Tibial nerve (tissue), 4 donors: ENCODE measurements around the gene INHBB. TPM values are rescaled to one million over a fixed set of nuclear protein-coding genes. Genes with fewer than 3 reads are reported as not detected.

Source experiments
- DNase-seq, 2 donors: peaks; one replicate each; pipeline ENCODE4 v3.0.0-alpha.2; 2019; ENCODE audit warnings: low spot score in 2 of 2
- H3K27ac ChIP-seq, 4 donors: fragments of 200-600 bp; sonication (generic) in 3 of 4; one replicate each; pipeline ENCODE4 v1.5.1; 2017 to 2019; ENCODE audit warnings: mild to moderate bottlenecking in 1 of 4
- H3K27me3 ChIP-seq, 2 donors: fragments of 200-600 bp; sonication (generic) in 1 of 2; one replicate each; pipeline versions ENCODE4 v1.5.1 to v1.6.0; 2017 to 2019
- H3K36me3 ChIP-seq, 3 donors: fragments of 200-600 bp; sonication (generic); one replicate each; pipeline ENCODE4 v1.5.1; 2018 to 2019
- H3K4me1 ChIP-seq, 4 donors: fragments of 200-600 bp; sonication (generic) in 3 of 4; one replicate each; pipeline ENCODE4 v1.5.1; 2017 to 2019
- H3K4me3 ChIP-seq, 4 donors: fragments of 200-600 bp; sonication (generic) in 3 of 4; one replicate each; pipeline ENCODE4 v1.5.1; 2017 to 2019; ENCODE audit warnings: mild to moderate bottlenecking in 1 of 4, moderate library complexity in 1 of 4
- H3K9me3 ChIP-seq, 4 donors: fragments of 200-600 bp; sonication (generic) in 3 of 4; one replicate each; pipeline ENCODE4 v1.5.1; 2017 to 2019
- EP300 ChIP-seq, 2 donors: sonication (generic); formaldehyde crosslinking; IDR thresholded peaks; one replicate each; pipeline ENCODE4 v1.6.1; 2017; ENCODE audit warnings: antibody characterized with exemption in 2 of 2, mild to moderate bottlenecking in 1 of 2
- POLR2A ChIP-seq, 2 donors: fragments of 450-650 bp; IDR thresholded peaks; one replicate each; pipeline ENCODE4 v1.6.1; 2017; ENCODE audit warnings: antibody characterized with exemption in 2 of 2, mild to moderate bottlenecking in 2 of 2, moderate library complexity in 2 of 2
- WGBS, 2 donors: methylation state at CpG; one replicate each; pipeline ENCODE4 v1.1.5; 2018; 5-methylcytosine and 5-hydroxymethylcytosine counted together
- total RNA-seq, 4 donors: library from RNA; depleted of rRNA; stranded (reverse); fragments of >200 nt; gene quantifications; one replicate each; pipeline ENCODE4 v1.1.0, GENCODE V29; 2016
- TF ChIP-seq, protein P1 (sequence below), 5 experiments: fragments of 200-600 bp in 3 of 5; fragments of 450-650 bp in 2 of 5; sonication (generic) in 3 of 5; IDR thresholded peaks; one replicate each; pipeline ENCODE4 v1.5.1; 2016 to 2019; ENCODE audit warnings: antibody characterized with exemption in 5 of 5, mild to moderate bottlenecking in 3 of 5, moderate library complexity in 2 of 5

INHBB gene
- total RNA-seq, 4 donors from 2014 or later, result 21.9 to 26.5 (median 24.3) TPM

DNA sequence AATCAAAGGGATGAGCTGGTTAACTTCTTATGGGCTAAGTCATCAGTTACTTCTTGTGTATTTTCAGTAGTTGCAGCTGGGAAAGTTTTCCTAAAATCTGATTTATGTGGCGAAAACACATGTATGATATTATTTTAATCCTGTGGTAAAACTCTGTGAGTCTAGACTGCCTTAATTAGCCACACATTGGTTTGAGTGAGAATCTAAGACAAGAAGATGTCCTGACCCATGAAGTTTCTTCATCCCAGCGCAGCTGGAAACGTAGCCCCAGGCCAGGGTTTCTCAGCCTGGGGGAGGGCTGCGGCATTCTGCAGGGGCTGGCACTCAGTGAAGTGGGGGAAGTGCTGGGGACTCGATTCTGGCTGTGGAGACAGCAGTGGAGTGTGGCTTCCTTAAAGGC is 44.7 kb upstream of the INHBB start:
- WGBS, 2 donors, result 92 to 98% methylated on average over 5 of the region's 5 CpGs
- TF ChIP-seq, protein P1, sequence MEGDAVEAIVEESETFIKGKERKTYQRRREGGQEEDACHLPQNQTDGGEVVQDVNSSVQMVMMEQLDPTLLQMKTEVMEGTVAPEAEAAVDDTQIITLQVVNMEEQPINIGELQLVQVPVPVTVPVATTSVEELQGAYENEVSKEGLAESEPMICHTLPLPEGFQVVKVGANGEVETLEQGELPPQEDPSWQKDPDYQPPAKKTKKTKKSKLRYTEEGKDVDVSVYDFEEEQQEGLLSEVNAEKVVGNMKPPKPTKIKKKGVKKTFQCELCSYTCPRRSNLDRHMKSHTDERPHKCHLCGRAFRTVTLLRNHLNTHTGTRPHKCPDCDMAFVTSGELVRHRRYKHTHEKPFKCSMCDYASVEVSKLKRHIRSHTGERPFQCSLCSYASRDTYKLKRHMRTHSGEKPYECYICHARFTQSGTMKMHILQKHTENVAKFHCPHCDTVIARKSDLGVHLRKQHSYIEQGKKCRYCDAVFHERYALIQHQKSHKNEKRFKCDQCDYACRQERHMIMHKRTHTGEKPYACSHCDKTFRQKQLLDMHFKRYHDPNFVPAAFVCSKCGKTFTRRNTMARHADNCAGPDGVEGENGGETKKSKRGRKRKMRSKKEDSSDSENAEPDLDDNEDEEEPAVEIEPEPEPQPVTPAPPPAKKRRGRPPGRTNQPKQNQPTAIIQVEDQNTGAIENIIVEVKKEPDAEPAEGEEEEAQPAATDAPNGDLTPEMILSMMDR (IDR thresholded peaks at IDR 0.05), result no peak
- TF ChIP-seq POLR2A (IDR thresholded peaks at IDR 0.05) (no peak), EP300 (IDR thresholded peaks at IDR 0.05) (no peak)
- no peak overlapping the region for H3K27ac ChIP-seq
- H3K4me3 ChIP-seq, result no peak overlapping the region
- no peaks in the 10 kb centered on the region for H3K27me3 ChIP-seq
- H3K9me3 ChIP-seq, result no peaks in the 10 kb centered on the region
- DNase-seq, result no peak
- no peaks in the 10 kb centered on the region for H3K4me1 ChIP-seq
- peaks cover 0 to 89% (median 0%) of the 10 kb centered on the region in 3 donors for H3K36me3 ChIP-seq

GRCh38 chr2:120302301-120302700 is 43.6 kb upstream of the INHBB start:
- H3K4me1 ChIP-seq, result no peaks in the 10 kb centered on the region
- WGBS, 2 donors, result 69 to 71% methylated on average over 12 of the region's 12 CpGs
- H3K9me3 ChIP-seq, result no peaks in the 10 kb centered on the region
- TF ChIP-seq, protein P1 (IDR thresholded peaks at IDR 0.05), result no peak
- no peak for TF ChIP-seq POLR2A (IDR thresholded peaks at IDR 0.05)
- no peak for TF ChIP-seq EP300 (IDR thresholded peaks at IDR 0.05)
- H3K27ac ChIP-seq, result no peak overlapping the region
- H3K27me3 ChIP-seq, result no peaks in the 10 kb centered on the region
- H3K4me3 ChIP-seq, result no peak overlapping the region
- no peak for DNase-seq
- H3K36me3 ChIP-seq, result peaks cover 0 to 79% (median 0%) of the 10 kb centered on the region in 3 donors

- TF ChIP-seq EP300 (IDR thresholded peaks at IDR 0.05) (no peak), POLR2A (IDR thresholded peaks at IDR 0.05) (no peak)
- TF ChIP-seq, protein P1 (IDR thresholded peaks at IDR 0.05), result no peak
- H3K27me3 ChIP-seq, result no peaks in the 10 kb centered on the region
- H3K36me3 ChIP-seq, result peaks cover 0 to 70% (median 0%) of the 10 kb centered on the region in 3 donors
- no peak for DNase-seq
- WGBS, 2 donors, result 80 to 88% methylated on average over 6 of the region's 6 CpGs
- H3K4me3 ChIP-seq, result no peak overlapping the region
- H3K4me1 ChIP-seq, result no peaks in the 10 kb centered on the region
- no peaks in the 10 kb centered on the region for H3K9me3 ChIP-seq
- H3K27ac ChIP-seq, result no peak overlapping the region
Measured at GRCh38 chr2:120303177-120303576, 42.8 kb upstream of the INHBB start.

GRCh38 chr2:120305296-120305695 is 40.6 kb upstream of the INHBB start:
- H3K9me3 ChIP-seq, result no peaks in the 10 kb centered on the region
- WGBS, 2 donors, result 68 to 78% methylated on average over 6 of the region's 6 CpGs
- no peak overlapping the region for H3K27ac ChIP-seq
- peaks cover 0 to 49% (median 0%) of the 10 kb centered on the region in 3 donors for H3K36me3 ChIP-seq
- no peak overlapping the region for H3K4me3 ChIP-seq
- no peak for DNase-seq
- TF ChIP-seq POLR2A (IDR thresholded peaks at IDR 0.05) (no peak), EP300 (IDR thresholded peaks at IDR 0.05) (no peak)
- TF ChIP-seq, protein P1 (IDR thresholded peaks at IDR 0.05), result no peak
- no peaks in the 10 kb centered on the region for H3K27me3 ChIP-seq
- no peaks in the 10 kb centered on the region for H3K4me1 ChIP-seq

DNA sequence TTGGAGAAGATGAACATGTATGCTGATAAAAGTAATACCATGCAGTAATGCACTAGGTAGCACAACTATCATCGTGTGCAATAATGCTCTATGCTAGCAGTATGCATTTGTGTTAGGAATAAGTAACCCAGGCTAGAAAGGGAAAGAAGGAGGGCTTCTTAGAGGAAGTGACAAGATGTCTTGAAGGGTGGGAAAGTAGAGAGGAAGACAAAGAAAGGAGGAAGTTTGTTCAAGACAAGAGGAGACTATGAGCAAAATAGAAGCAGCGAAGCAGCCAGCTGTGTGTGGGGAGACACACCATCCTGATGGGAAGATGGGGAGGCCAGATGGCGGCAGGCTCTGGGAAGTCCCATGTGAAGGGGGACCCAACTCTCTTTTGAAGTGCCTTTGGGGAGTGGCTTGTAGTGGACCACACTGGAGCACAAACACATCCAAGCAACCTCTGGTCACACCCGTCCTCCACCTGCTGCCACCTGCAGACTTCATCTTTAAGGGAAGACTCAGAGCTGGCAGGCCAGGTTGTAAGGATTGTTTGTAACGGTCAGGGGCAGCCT is 39.9 kb upstream of the INHBB start:
- Histone ChIP-seq H3K9me3 (no peaks in the 10 kb centered on the region), H3K27ac (no peak overlapping the region), H3K36me3 (peaks cover 0 to 43% (median 0%) of the 10 kb centered on the region in 3 donors), H3K27me3 (no peaks in the 10 kb centered on the region), H3K4me1 (no peaks in the 10 kb centered on the region), H3K4me3 (no peak overlapping the region)
- TF ChIP-seq, protein P1 (IDR thresholded peaks at IDR 0.05), result no peak
- no peak for TF ChIP-seq EP300 (IDR thresholded peaks at IDR 0.05)
- TF ChIP-seq POLR2A (IDR thresholded peaks at IDR 0.05), result no peak
- no peak for DNase-seq
- 89 to 96% methylated on average over 5 of the region's 5 CpGs for WGBS, 2 donors
